Astrocyte of the spinal cord (primary cell): Measurements from ENCODE around the gene BCL11A.

ENCODE experiments used
- DNase-seq: peaks from one replicate; pipeline ENCODE4 v3.0.0; 2011; ENCODE audit warnings: low read depth, low spot score
- H3K4me3 ChIP-seq: 2 replicates; pipeline ENCODE4 v1.5.1; 2011; ENCODE audit warnings: low read depth, mild to moderate bottlenecking, low read length, moderate library complexity
- in situ Hi-C: cut with HindIII; loops from 2 replicates; pipeline ENCODE4 v1.10.0; 2017; ENCODE audit warnings: low sequenced_read_pairs
- TF ChIP-seq, protein P1 (sequence below): IDR thresholded peaks from 2 replicates; pipeline ENCODE4 v1.5.1; 2012; ENCODE audit warnings: low read depth, mild to moderate bottlenecking, low read length, inconsistent platforms

Gene BCL11A

DNA sequence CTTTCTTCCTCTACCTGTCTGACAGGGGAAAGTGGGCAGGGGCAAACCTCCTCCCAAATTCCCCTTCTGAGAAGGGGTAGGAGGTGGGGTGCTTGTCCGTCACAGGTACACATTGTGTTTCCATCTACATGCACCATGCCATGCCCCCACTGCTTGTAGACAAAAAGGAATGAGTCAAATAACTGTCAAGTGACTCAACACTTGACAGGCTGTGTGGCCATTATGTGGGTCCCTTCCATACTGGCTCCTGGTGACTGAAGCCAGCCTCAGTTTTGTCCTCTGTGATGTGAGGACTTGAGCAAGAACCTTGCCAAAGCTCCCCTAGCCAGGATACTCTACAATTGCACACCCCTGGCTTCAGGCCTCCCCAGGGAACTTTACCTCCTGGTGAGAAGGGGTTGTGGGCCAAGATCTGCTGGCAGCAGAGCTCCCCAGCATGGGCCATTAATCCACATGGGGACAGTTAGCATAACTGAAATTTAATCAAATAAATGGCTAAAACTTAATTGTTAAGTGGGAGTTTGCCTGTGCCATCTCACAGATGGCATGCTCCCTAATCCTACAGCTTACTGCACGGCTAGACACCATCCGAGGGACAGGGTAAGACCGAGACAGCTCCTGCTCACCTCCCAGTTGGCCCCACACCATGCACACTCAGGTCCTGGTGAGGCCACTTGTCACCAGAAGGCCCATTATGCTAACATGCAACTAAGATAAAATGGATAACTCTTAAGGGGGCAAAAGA, 140.2 kb downstream of the BCL11A start:
- in situ Hi-C loops: no loop called here
- TF ChIP-seq, protein P1, sequence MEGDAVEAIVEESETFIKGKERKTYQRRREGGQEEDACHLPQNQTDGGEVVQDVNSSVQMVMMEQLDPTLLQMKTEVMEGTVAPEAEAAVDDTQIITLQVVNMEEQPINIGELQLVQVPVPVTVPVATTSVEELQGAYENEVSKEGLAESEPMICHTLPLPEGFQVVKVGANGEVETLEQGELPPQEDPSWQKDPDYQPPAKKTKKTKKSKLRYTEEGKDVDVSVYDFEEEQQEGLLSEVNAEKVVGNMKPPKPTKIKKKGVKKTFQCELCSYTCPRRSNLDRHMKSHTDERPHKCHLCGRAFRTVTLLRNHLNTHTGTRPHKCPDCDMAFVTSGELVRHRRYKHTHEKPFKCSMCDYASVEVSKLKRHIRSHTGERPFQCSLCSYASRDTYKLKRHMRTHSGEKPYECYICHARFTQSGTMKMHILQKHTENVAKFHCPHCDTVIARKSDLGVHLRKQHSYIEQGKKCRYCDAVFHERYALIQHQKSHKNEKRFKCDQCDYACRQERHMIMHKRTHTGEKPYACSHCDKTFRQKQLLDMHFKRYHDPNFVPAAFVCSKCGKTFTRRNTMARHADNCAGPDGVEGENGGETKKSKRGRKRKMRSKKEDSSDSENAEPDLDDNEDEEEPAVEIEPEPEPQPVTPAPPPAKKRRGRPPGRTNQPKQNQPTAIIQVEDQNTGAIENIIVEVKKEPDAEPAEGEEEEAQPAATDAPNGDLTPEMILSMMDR: no peak
- no peak overlapping the region for H3K4me3 ChIP-seq
- DNase-seq: no peak

DNA sequence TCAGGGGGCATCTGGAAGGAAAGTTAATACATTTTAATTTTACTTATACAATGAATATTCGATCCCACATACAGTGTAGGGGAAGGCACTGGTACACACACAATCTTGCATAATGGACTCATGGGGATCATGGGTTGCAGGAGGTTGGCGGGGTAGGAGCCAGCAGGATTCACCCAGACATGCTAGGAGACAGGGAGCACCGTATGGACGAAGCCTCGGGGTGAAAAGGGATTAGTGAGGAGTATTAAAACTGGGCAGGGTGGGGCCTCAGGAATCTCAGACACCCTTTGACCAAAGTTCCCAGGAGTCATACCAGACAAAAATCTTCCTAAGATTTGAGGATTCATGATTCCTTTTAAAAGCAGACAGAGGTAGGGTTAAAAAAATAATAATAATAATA, 140.8 kb downstream of the BCL11A start:
- DNase-seq: no peak
- in situ Hi-C loops: no loop called here
- no peak overlapping the region for H3K4me3 ChIP-seq
- TF ChIP-seq, protein P1: no peak

DNA sequence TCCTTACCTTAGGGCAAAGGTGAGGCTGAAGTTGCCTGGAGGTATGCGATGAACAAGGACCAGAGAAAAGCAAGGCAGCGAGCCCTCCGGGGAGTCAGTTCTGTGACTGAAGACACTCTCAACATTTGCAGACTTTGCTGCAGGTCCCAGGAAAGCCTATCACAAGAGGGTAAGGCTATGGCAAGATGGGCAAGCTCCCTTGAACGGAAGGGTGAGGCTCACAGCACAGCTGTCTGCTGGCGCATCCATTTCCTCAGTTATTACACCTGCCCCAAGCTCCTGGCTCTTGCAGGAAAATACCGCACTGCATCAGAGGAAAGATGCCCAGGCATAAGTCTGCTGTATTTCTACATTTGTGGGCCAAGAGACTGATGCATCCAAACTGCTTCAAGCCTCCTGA, 141.4 kb downstream of the BCL11A start:
- TF ChIP-seq, protein P1: no peak
- in situ Hi-C loops: no loop called here
- no peak for DNase-seq
- H3K4me3 ChIP-seq: no peak overlapping the region

DNA sequence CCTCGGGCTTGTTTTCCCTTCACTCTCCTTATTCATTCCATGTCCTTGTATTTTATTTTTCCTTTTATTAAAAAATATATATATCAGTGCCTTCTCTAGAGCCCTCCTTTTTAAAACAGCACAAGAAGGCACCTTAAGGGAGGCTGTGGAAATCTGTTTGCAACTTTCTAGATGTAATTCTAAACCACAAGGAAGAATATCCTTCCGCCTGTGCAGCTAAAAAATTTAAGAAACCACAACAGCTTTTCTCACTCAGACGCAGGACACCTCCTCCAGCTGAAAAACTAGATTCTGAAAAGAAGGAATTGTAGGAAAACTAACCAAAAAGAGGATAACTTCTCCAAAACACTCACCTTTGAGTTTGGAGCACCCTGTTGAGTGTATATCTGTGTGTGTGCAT, 142.2 kb downstream of the BCL11A start:
- H3K4me3 ChIP-seq: no peak overlapping the region
- in situ Hi-C loops: no loop called here
- no peak for DNase-seq
- TF ChIP-seq, protein P1: no peak

DNA sequence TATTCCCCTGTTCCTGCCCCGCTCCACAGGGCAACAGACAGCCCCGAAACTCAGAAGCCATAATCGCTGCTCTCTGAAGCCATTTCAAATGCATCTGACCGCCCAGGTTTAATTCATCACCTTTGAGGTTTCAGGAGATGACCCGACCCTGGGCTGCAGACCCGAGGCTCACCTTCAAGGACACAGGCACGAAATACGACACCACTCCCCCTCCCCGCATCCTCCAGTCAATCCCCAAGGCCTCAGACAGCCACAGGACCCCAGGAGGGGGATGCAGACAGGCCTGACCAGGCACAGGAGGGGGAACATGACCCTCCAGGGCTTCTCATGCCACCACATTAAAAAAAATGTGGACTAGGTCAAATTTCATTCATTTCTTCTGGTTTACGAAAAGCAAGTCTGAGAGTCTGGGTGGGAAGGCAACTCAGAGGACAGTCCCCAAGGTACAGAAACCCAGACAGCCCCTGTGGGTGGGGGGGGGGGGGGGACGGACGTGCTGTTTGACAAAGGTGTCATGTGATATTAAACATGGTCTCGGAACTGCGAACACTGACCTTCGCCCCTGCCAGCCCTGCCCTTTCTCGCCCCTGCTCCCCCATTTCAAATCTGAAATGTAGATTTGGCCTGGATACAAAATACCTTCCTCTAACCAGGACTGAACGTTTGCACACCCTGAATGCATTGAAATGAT, 142.9 kb downstream of the BCL11A start:
- in situ Hi-C loops: no loop called here
- H3K4me3 ChIP-seq: no peak overlapping the region

DNA sequence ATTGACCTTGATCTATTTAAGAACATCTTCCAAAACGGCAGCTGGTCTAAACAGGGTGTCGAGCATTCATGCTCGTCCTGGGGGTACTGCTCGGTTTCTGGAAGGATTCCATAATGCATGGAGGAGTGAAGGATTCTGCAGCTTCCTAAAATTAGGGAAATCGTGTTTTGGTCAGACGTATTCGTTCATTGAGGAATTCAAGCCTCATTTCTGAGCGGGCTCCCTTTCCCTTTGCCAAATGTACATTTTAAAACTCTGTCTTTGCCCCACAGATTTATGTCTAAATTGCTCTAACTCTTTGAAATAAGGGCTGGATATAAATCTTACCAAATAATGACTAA, 144.0 kb downstream of the BCL11A start:
- DNase-seq: no peak
- H3K4me3 ChIP-seq: no peak overlapping the region
- TF ChIP-seq, protein P1: no peak
- in situ Hi-C loops: no loop called here

More for the DNA sequence above, 142.9 kb downstream of the BCL11A start:
- no peak for DNase-seq
- TF ChIP-seq, protein P1: no peak
